ENCODE data around the gene TFPT. TPM values are rescaled to one million over a fixed set of nuclear protein-coding genes. Genes with fewer than 3 reads are reported as not detected.

TFPT gene
- total RNA-seq, 1 experiment from 2014 or later, result 26.6 TPM

GRCh38 chr19:54062643-54063042 is 52.8 kb downstream of the TFPT start:
- Histone ChIP-seq H3K56ac (ENCODE audit: insufficient read length, low read depth, low read length) (no peak overlapping the region), H3K79me1 (ENCODE audit: insufficient read depth, low read depth, low read length, poor library complexity, severe bottlenecking) (no peaks in the 10 kb centered on the region), H3K4me1 (ENCODE audit: insufficient read depth, low read length) (no peaks in the 10 kb centered on the region; the same call in 1 of the 2 replicates), H2AK5ac (ENCODE audit: insufficient read length, low read length) (no peak overlapping the region), H4K8ac (replicated peaks; ENCODE audit: insufficient read length, low read depth, low read length) (no peak overlapping the region), H3K23me2 (ENCODE audit: insufficient read length, low read depth, low read length, poor library complexity, severe bottlenecking) (no peaks in the 10 kb centered on the region), H3K4me2 (ENCODE audit: insufficient read depth, insufficient read length, low read length) (no peak overlapping the region), H2BK20ac (ENCODE audit: low read depth, low read length, poor library complexity, severe bottlenecking) (no peak overlapping the region), H3K27ac (ENCODE audit: insufficient read length, low read depth, low read length) (no peak overlapping the region), H2BK120ac (ENCODE audit: low read depth, low read length, poor library complexity, severe bottlenecking) (no peak overlapping the region), H3K9ac (ENCODE audit: extremely low read depth, insufficient read length, low read length) (no peak overlapping the region), H2BK5ac (ENCODE audit: insufficient read length, low read length) (no peak overlapping the region), H3K23ac (ENCODE audit: insufficient read length, low read depth, low read length) (no peak overlapping the region), H3K27me3 (ENCODE audit: insufficient read depth, low read length) (no peaks in the 10 kb centered on the region), H4K20me1 (ENCODE audit: control insufficient read depth, insufficient read depth, insufficient read length) (no peaks in the 10 kb centered on the region), H3K14ac (ENCODE audit: insufficient read depth, low read length) (no peak overlapping the region), H2BK12ac (ENCODE audit: insufficient read length, low read depth, low read length) (no peak overlapping the region), H4K5ac (ENCODE audit: insufficient read length, low read depth, low read length) (no peak overlapping the region), H3K4ac (ENCODE audit: low read depth, low read length) (no peak overlapping the region), H2AFZ (ENCODE audit: low read length) (no peak overlapping the region), H3K18ac (ENCODE audit: insufficient read length, low read depth, low read length) (no peak overlapping the region), H2BK15ac (ENCODE audit: low read depth, low read length) (no peak overlapping the region), H3K79me2 (ENCODE audit: insufficient read depth, low read length) (no peaks in the 10 kb centered on the region), H3K9me3 (ENCODE audit: control insufficient read depth, low read depth, low read length) (no peaks in the 10 kb centered on the region), H3T11ph (ENCODE audit: low read length) (no peak overlapping the region), H4K91ac (ENCODE audit: insufficient read length, low read depth, low read length) (no peak overlapping the region)
- no peak overlapping the region for H3K4me3 Mint-ChIP-seq
- H3K36me3 Mint-ChIP-seq (ENCODE audit: insufficient read depth in 1 of 3, low read depth in 3 of 3), result no peaks in the 10 kb centered on the region
- peaks cover 2 to 6% of the 10 kb centered on the region in 2 experiments; a peak in 3 of 4 replicates for H3K4me1 Mint-ChIP-seq
- no peak for TF ChIP-seq CTCF (conservative IDR thresholded peaks at IDR 0.05)
- no peak for DNase-seq
- H3K27me3 Mint-ChIP-seq (ENCODE audit: low read depth), result peaks cover 3% of the 10 kb centered on the region; the same call in 1 of the 2 replicates
- no peaks in the 10 kb centered on the region; a peak in 1 of 5 replicates for H3K9me3 Mint-ChIP-seq
- H3K27ac Mint-ChIP-seq, result no peak overlapping the region
- no CpG with 5 or more reads among the region's 9 CpGs for WGBS (ENCODE audit: extremely low coverage, insufficient read length, low lambda C conversion rate)

Other genes with a start within 250 kb of the TFPT start
- 116 and 123 TPM in 2 replicates for gene MYADM, start 247.8 kb downstream of the TFPT start, total RNA-seq (2021)
- gene PRKCG, start 233.5 kb downstream of the TFPT start, total RNA-seq (2021), result 7.1 and 8.8 TPM in 2 replicates
- gene CACNG7, start 206.4 kb downstream of the TFPT start, total RNA-seq (2021), result 22.1 and 22.7 TPM in 2 replicates
- gene CACNG8, start 152.7 kb downstream of the TFPT start, total RNA-seq (2021), result 6.0 and 7.1 TPM in 2 replicates
- 1.6 and 2.0 TPM in 2 replicates for gene CACNG6, start 124.0 kb downstream of the TFPT start, total RNA-seq (2021)
- 0.48 TPM in 1 of 2 replicates, not detected in the other for gene VSTM1, start 51.8 kb downstream of the TFPT start, total RNA-seq (2021)
- gene TARM1, start 34.3 kb downstream of the TFPT start, total RNA-seq (2021), result not detected in 2 replicates
- gene OSCAR, start 14.9 kb downstream of the TFPT start, total RNA-seq (2021), result 0.24 and 0.53 TPM in 2 replicates
- gene NDUFA3, start 12.8 kb downstream of the TFPT start, total RNA-seq (2021), result 174 and 188 TPM in 2 replicates
- 82.1 and 84.4 TPM in 2 replicates for gene PRPF31, start 97 bp upstream of the TFPT start, total RNA-seq (2021)
- gene CNOT3, start 22.1 kb upstream of the TFPT start, total RNA-seq (2021), result 91.2 and 95.0 TPM in 2 replicates
- gene LENG1, start 44.1 kb upstream of the TFPT start, total RNA-seq (2021), result 5.4 and 7.1 TPM in 2 replicates
- 12.2 and 12.7 TPM in 2 replicates for gene TMC4, start 57.5 kb upstream of the TFPT start, total RNA-seq (2021)
- gene MBOAT7, start 73.9 kb upstream of the TFPT start, total RNA-seq (2021), result 100 and 103 TPM in 2 replicates
- 28.3 and 29.0 TPM in 2 replicates for gene TSEN34, start 75.7 kb upstream of the TFPT start, total RNA-seq (2021)
- 1,674 and 1,679 TPM in 2 replicates for gene RPS9, start 85.2 kb upstream of the TFPT start, total RNA-seq (2021)
- not detected in 2 replicates for gene LILRB3, start 107.3 kb upstream of the TFPT start, total RNA-seq (2021)
- gene LILRA6, start 127.1 kb upstream of the TFPT start, total RNA-seq (2021), result not detected in 2 replicates
- 0.09 TPM in 1 of 2 replicates, not detected in the other for gene LILRB5, start 141.6 kb upstream of the TFPT start, total RNA-seq (2021)
- gene LILRB2, start 165.5 kb upstream of the TFPT start, total RNA-seq (2021), result not detected in 2 replicates
- gene LILRA5, start 197.5 kb upstream of the TFPT start, total RNA-seq (2021), result not detected in 2 replicates
- gene LILRA4, start 223.5 kb upstream of the TFPT start, total RNA-seq (2021), result not detected in 2 replicates
- not detected in 2 replicates for gene LAIR1, start 249.3 kb upstream of the TFPT start, total RNA-seq (2021)

Measured in H9 (cell line).